SW 1271 (cell line): ENCODE results near the gene LGR4.
A peak's percentile ranks its signal among the peaks of the same experiment; 100 is the strongest.
"Not testable (repeated sequence)": the region's sequence is repeated elsewhere in the genome, so short reads cannot be mapped to it uniquely, and the experiment has no call there.

Experiments
- DNase-seq, 2 experiments: peaks; one replicate each; lab custom pipeline; 2025; lab: John Stamatoyannopoulos, UW

The LGR4 gene, protein sequence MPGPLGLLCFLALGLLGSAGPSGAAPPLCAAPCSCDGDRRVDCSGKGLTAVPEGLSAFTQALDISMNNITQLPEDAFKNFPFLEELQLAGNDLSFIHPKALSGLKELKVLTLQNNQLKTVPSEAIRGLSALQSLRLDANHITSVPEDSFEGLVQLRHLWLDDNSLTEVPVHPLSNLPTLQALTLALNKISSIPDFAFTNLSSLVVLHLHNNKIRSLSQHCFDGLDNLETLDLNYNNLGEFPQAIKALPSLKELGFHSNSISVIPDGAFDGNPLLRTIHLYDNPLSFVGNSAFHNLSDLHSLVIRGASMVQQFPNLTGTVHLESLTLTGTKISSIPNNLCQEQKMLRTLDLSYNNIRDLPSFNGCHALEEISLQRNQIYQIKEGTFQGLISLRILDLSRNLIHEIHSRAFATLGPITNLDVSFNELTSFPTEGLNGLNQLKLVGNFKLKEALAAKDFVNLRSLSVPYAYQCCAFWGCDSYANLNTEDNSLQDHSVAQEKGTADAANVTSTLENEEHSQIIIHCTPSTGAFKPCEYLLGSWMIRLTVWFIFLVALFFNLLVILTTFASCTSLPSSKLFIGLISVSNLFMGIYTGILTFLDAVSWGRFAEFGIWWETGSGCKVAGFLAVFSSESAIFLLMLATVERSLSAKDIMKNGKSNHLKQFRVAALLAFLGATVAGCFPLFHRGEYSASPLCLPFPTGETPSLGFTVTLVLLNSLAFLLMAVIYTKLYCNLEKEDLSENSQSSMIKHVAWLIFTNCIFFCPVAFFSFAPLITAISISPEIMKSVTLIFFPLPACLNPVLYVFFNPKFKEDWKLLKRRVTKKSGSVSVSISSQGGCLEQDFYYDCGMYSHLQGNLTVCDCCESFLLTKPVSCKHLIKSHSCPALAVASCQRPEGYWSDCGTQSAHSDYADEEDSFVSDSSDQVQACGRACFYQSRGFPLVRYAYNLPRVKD

DNA sequence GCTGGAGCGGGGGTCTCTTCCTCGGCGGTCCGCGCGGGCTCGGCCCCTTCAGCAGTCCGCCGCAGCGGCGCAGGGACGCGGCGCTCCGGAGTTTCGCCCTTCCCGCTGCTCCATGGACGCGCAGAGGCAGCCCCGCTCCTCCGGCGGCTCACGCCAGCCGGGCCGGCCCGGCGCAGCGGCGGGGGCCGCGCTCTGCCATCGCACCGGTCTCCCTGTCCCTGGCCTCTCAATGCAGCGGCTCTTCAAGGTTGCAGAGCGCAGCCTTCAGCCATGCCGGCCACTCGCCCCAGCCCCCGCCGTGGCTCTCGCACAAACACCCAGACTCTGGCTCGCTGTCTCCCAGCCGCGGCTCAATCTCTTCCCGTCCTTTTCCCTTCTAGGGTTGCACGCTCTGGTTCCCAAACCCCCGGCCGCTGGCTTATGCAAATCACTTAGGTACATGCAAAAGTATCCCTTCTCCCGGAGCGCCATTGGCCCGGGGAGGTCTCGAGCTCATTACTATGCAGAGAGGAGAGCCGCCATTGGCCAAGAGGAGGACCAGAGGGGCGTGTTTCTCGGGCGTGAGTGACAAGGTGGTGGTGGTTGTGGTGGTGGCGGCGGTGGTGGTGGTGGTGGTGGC is at the start of gene LGR4:
LGR4 (minus strand) TSS at position 393 of the 619 bp plus-strand sequence. CDS start 488 bp downstream, outside the sequence.
- DNase-seq: peak; percentile 74 to 87

DNA sequence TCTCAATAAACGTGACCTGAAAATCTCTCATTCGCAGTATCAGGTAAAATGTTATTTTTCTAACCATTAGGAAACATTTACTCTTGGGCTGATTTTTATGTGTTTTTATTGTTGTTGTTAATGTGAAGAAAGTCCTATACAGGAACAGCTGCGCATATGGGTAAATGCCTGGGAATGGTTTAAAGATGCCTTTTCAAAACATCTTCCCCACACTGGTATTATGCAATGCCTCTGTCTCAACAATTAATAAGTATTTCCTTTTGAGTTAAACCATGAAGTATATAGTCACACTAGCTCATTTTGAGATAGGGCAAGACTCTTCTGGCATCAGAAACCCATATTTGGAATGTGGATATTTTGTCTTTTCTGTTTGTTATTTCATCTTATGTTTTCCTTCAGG is 47.6 kb upstream of the LGR4 start:
- no peak for DNase-seq

DNA sequence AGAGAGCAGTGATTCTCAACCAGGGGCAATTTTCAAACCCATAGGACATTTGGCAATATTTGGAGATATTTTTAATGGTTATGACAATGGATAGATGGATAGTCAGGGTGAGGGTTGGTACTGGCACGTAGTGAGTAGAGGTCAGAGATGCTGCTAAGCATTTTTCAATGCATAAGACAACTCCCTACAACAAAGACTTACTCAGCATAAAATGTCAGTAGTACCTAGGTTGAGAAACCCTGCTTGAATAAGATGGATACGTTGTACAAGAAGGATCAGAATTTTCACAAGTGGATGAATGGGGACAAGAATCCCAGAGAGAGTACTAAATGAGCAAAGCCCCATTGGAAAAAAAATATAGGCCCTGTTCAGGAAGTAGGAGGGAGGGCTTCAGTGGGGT is 45.9 kb upstream of the LGR4 start:
- DNase-seq: no peak

DNA sequence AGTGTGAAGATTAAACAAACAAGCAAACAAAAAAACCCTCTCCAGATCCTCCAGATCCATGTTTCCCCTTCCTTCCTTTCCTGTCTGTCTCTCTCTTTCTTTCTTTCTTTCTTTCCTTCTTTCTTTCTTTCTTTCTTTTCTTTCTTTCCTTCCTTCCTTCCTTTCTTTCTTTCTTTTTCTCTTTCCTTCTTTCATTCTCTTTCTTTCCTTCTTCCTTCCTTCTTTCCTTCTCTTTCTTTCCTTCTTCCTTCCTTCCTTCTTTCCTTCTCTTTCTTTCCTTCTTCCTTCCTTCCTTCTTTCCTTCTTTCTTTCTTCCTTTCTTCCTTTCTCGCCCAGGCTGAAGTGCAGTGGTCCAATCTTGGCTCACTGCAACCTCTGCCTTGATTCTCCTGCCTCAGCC is 44.9 kb upstream of the LGR4 start:
- not testable (repeated sequence) for DNase-seq

DNA sequence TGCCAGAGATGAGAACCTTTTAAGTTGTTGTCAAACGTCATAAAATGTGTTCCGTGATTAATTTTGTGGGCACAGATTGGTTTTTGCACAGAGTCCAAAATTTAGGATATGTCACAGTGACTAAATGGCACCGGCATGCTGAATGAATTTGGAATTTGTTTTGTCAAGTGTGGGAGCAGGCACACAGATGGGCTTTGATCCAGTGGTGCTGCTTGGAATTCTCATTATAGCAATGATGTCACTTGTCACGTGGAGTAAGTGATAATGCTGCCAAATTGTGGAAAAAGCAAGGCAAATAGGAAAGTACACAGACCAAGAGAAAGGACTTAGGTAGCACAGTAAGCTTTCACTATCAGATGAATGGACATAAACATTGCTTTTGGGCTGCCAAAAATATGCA is 42.0 kb upstream of the LGR4 start:
- DNase-seq: no peak

DNA sequence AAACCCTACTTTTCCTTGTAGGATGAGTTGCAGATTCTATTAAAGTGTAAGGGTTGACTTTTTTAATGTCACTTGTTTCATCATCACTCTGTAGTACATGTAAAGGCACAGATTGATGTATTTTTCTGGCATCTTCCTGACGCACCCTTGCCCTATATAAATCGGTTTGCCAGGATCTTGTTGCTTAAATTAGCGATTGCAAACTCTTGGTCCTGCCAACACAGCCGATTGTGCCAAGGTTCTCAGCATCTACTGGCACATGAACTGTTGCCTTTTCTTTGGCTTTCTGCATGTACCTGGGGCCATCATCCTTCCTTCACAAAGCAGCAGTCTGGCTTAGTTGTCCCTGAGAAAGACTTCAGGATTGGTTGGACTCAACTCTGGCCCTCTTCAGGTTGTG is 41.5 kb upstream of the LGR4 start:
- no peak for DNase-seq

DNA sequence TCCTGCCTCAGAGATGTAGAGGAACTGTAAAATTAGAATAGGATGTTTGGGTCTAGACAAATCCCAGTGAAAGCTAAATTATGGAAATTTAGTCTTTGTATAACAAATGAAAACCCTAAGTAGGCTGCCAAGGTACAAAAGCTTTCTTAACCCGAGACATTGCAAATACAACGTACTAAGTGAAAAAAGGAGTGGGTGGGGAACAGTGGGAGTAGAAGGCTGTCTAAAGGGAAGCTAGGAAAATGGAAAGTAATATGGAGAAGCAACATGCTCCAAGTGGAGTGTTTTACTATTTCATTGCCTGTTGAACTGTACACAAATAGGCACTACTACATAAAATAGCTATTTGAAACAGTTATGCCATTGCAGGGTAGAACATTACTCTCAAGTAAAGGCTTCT is 40.8 kb upstream of the LGR4 start:
- DNase-seq: no peak

DNA sequence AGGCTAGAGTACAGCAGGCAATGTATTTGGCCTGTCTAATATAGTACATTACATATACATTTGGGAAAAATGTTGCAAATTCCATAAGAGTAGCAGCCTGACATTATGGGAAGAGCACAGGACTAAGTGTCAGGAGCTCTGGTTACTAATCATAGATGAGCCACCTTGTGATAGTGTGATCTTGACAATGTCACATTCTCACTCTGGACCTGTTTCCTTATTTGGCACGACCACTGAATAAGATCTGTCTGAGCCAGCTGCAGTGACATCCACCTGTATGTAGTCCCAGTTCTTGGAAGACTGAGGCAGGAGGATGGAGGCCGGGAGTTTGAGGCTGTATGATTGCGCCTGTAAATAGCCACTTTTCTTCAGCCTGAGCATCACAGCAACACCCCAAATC is 39.6 kb upstream of the LGR4 start:
- no peak for DNase-seq

DNA sequence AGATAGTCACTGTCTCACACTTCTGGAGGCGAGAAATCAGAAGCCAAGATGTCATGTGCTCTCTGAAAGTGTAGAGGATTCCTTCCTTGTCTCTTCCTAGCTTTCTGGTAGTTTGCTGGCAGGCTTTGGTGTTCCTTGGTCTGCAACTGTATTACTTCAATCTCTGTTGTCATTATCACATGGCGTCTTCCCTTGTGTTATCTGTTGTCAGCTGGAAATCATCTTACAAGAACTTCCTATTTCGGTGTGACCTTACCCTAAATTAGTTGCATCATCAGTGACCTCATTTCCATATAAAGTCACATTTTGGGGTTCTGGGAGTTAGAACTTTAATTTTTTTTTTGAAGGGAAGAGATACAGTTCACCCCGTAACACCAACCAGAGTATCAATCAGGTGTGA is 37.3 kb upstream of the LGR4 start:
- DNase-seq: no peak

DNA sequence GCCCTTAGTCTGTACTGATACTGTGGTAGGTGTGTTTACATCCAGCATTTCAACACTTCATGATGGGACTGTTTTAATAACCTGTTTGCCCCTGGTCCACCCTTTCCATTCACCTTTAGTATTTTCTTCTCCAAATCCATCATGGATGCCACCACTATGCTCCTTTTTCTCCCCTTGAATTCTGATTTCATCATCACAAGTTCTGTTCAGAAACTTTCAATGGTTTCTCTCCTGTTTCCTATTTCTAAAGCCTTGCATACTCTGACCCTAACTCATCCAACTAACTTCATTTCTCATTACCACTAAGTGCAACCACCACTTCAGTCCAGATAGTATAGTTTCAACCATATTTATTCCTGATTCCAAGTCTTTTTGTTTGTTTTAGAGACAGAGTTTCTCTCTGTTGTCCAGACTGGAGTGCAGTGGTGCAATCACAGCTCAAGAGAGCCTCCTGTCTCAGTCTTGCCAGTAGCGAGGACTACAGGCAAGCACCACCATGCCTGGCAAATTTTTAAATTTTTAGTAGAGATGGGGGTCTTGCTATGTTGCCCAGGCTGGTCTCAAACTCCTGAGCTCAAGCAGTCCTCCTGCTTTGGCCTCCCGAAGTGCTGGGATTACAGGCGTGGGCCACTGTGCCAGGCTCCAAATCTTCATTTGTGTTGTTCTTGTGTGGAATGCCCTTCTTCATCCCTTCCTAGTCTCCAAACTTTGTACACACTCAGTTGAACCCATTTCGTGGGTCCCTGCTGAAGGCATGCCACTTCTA is 35.1 kb upstream of the LGR4 start:
- DNase-seq: no peak

DNA sequence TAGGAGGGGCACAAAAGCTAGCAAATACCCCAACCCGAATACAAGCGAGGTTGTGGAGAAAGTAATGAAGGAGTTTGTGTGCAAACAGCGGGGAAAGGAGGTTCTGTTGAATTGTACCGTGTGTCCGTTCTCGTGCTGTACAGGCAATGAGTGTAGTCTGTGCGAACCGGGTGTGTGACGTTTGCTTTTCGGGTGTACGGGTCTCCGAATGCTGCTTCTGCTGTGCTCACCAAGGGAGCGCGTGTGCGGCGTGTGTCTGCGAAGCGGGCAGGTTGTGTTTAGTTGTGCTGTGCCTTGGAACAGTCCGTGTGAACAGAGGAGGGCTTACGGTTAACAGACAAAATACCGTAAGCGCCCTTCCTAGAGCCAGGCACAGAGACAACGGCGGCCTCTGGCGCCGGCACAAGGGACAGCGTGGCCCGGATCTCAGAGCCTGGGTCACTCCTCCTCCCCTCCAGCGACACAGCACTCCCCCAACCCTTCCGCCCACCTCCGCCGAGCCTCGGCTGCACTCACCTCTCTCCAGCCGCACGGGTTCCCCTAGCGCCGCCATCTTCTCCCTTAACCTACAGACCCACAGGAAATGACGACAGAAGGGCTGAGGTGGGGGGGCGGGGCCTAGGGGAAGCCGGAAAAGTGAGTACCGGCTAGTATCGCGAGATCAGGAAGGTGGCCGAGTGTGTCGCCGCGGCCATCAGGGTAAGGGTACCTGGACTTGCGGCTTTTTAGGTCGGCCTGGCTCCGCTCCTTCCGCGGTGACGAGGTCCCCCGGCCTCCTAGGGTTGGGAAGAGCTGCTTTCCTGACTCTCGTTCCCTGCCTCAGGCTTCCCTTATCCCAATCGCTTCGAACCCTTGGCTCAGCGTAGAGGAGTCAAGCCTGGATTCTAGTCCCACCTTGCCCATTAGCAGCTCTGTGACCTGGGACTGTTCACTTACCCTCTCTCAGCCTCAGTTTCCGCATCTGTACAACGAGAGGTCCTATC is 33.9 kb upstream of the LGR4 start, which contains the start of gene LIN7C:
LIN7C (minus strand) TSS at position 570 of the 983 bp plus-strand sequence; CDS start at position 553, 17 bp downstream.
- peak; percentile 91 to 93 for DNase-seq

DNA sequence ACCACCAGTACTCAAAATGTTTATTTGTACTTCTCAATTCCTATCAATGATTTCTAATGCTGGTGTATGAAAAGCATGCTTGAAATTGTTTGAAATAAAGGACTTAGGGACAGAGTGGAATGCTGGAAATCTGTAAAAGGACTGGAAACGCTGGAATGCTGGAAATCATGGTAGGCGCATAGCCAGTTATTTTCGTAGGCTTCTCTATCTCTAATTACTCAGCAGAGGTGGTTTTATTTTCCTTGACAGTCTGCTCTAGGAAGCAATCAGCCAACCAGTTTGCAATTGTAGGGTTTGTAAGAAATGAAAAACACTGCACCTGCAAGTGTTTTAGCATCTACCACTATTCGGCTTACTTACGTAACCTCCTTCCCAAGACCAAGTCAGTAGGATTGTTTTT is 33.2 kb upstream of the LGR4 start:
- DNase-seq: no peak

DNA sequence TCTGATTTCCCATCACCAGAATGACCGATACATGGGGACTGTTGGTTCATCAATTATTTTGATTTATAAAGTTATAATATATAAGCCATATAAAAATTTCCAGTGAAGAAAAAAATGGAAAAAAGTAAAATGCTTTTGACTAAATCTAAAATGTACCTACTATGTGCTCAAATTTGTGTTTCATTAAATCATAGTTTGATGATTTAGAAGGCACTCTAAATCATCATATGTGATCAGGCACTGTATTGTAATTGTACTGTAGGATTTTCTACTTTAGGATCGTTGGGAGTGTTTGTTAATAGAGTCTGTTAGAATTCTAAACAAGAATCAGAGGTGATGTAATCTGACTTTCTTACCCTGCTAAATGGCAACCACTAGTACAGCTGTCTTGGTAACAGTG is 31.6 kb upstream of the LGR4 start:
- DNase-seq: no peak

DNA sequence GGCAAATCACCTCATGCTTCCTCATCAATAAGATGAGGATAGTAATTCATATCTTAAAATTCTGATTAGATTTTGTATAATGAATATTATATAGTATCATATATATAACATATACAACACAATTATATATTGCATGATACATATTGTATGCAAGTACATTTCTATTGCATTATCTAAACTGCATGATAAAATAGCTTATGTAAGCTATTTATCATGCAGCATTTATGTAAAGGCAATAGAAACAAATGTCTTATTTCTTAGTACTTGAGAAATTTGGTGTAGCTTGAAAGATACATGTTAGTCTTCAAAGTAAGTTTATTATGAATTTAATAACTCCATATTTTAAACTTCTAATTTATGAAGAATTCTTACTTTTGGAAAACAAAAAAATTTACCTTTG is 28.5 kb upstream of the LGR4 start:
- DNase-seq: no peak

DNA sequence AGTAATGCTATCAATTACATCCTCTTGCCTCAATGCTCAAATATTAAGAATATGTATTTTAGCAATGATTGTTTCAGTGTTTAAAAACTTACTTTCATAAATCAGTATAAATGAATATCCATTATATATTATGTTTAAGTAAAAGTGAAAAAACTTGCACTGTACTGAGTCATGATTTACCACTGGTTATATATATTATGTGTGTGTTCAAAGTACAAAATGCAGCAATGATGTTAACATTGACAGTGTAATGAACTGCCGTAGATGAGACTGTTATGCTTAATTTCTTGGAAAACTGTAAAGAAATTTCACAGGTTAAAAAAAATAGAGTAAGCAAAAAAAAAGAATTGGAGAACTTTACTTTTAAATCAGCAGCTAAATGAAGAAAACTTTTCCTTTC is 25.3 kb upstream of the LGR4 start:
- no peak for DNase-seq

DNA sequence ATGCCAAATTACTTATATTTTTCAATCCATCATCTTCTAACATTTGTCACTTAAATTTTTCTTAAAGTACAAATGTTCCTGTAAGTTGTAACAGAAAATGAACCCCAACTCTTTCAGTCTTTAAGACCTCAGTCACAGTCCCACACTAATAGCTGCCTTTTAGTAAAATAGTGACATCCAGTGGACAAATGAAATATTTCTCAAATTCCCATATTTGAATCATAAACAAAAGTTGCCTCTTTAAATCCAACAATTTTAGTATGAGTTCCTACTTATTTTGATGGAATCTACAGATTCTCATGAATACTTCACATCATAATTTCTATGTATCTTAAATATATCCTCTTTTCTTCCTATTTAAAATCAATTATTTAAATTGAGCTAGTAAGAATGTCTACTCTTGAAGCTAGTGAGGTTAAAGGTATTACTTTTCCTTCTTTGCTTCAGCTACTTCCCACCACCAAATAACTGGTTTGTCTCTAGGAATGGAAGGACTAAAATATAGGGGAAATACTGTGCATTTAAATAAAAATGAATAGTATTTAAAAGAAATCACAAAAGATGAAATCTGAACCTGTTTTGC is 24.8 kb upstream of the LGR4 start:
- DNase-seq: peak in 1 of 2 experiments; percentile 19

DNA sequence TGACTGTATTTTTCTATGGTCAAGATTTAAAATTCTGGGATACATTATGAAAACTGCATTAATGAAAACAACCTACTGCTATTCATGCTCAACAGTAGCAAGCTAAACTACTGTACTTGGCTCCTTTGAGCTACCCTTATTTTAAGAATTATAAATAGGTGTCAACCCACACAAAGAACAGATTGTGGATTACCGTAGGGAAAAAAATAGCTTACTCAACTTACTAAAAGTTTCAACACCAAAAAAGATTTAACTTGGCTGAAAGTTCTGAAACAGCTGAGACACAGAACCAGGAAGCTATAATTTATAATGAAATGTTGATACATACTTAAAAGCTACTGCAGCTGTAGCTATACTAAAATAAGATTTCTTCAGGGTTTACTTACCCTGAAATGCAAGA is 23.9 kb upstream of the LGR4 start:
- DNase-seq: no peak

DNA sequence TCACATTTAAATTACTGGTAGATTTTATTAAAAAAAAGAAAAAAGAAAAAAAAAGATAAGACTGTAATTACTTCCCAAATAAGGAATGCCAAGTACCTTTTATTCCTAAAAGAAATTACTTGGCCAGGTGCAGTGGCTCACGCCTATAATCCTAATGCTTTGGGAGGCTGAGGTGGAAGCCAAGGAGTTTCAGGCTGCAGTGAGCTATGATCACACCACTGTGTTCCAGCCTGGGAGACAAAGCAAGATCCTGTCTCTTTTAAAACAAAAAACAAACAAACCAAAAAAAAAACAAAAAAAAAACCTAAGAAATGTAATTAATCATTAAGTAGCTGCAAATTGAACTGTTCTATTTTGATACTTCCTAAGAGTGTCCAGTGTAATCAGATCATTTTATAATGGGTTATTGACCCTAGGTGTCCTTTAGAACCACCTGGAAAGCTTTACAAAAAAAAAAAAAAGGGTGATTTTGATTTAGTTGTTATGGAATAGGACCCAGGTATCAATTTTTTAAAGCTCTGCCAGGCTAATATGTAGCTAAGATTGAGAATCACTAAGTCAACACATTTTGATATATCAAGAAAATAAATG is 23.2 kb upstream of the LGR4 start:
- no peak for DNase-seq

DNA sequence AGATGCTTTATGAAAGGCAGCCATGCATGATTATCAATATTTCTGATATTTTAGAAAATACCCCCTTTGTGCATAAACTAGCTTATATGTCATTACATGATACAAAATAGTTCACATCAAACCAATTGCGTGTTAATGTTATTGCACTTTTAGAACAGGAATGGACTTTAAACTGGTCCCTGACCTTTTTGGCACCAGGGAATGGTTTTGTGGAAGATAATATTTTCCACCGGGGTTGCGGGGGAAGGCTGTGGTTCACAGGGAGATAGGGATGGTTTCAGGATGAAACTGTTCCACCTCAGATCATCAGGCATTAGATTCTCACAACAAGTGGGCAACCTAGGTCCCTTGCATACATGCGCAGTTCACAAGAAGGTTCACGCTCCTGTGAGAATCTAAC is 16.5 kb upstream of the LGR4 start:
- DNase-seq: no peak

DNA sequence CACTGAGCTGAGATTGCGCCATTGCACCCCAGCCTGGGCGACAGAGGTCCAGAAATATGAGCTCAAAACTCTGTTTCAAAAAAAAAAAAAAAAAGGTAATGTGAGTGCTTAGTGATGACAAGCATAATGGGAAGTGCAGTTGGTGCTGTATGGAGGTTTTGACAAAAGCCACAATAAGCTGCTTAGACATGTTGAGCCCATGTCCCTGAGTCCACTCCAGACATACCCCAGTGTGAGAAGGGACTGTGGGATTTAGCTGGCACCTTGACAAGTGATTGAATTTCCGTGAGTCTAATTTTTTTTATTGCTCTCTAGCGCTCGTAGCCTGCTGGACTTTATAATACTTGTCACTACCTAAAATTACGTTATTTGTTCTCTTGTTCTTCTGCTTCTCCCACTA is 15.1 kb upstream of the LGR4 start:
- no peak for DNase-seq
